H9 (cell line): Measurements from ENCODE around the gene TMEM134. TPM values are rescaled to one million over a fixed set of nuclear protein-coding genes. Genes with fewer than 3 reads are reported as not detected.

ENCODE experiments used
- DNase-seq: peaks from one replicate; pipeline ENCODE4 v3.0.0-alpha.2; 2017
- H2AFZ ChIP-seq: one replicate; pipeline ENCODE4 v1.6.1; 2013; ENCODE audit warnings: mild to moderate bottlenecking, low read length, control low read depth, moderate library complexity
- H2AK5ac ChIP-seq: 2 replicates; pipeline ENCODE4 v1.6.1; 2013; ENCODE audit warnings: low read length, control low read depth, mixed read lengths; ENCODE audit not compliant: insufficient read length
- H2BK120ac ChIP-seq: one replicate; pipeline ENCODE4 v1.6.1; 2013; ENCODE audit warnings: low read depth, mild to moderate bottlenecking, low read length, control low read depth, inconsistent platforms; ENCODE audit not compliant: poor library complexity, severe bottlenecking
- H2BK12ac ChIP-seq: 2 replicates; pipeline ENCODE4 v1.6.1; 2013; ENCODE audit warnings: low read length, control low read depth, mixed read lengths, low read depth; ENCODE audit not compliant: insufficient read length
- H2BK15ac ChIP-seq: 2 replicates; pipeline ENCODE4 v1.6.1; 2013; ENCODE audit warnings: low read depth, low read length, control low read depth
- H2BK20ac ChIP-seq: one replicate; pipeline ENCODE4 v1.6.1; 2013; ENCODE audit warnings: low read depth, mild to moderate bottlenecking, low read length, control low read depth, inconsistent platforms; ENCODE audit not compliant: poor library complexity, severe bottlenecking
- H2BK5ac ChIP-seq: 2 replicates; pipeline ENCODE4 v1.6.1; 2013; ENCODE audit warnings: low read length, control low read depth, mixed read lengths; ENCODE audit not compliant: insufficient read length
- H3K14ac ChIP-seq: 2 replicates; pipeline ENCODE4 v1.6.1; 2013; ENCODE audit warnings: low read length, control low read depth; ENCODE audit not compliant: insufficient read depth
- H3K18ac ChIP-seq: 2 replicates; pipeline ENCODE4 v1.6.1; 2013; ENCODE audit warnings: low read depth, mild to moderate bottlenecking, mixed read lengths, low read length, control low read depth; ENCODE audit not compliant: insufficient read length
- H3K23ac ChIP-seq: 2 replicates; pipeline ENCODE4 v1.6.1; 2013; ENCODE audit warnings: low read length, control low read depth, mixed read lengths, low read depth; ENCODE audit not compliant: insufficient read length
- H3K23me2 ChIP-seq: 2 replicates; pipeline ENCODE4 v1.6.1; 2013; ENCODE audit warnings: low read depth, mild to moderate bottlenecking, mixed read lengths, low read length, control low read depth; ENCODE audit not compliant: insufficient read length, poor library complexity, severe bottlenecking
- H3K27ac ChIP-seq: 2 replicates; pipeline ENCODE4 v1.5.1; 2013; ENCODE audit warnings: low read length, control low read depth, mixed read lengths, low read depth; ENCODE audit not compliant: insufficient read length
- H3K27me3 ChIP-seq: 2 replicates; pipeline ENCODE4 v1.6.1; 2013; ENCODE audit warnings: low read length, control low read depth, inconsistent platforms; ENCODE audit not compliant: insufficient read depth
- H3K4ac ChIP-seq: 2 replicates; pipeline ENCODE4 v1.6.1; 2013; ENCODE audit warnings: low read depth, mild to moderate bottlenecking, control low read depth, inconsistent platforms, low read length, moderate library complexity
- H3K4me1 ChIP-seq: 2 replicates; pipeline ENCODE4 v1.6.1; 2013; ENCODE audit warnings: low read length, control low read depth, inconsistent platforms; ENCODE audit not compliant: insufficient read depth
- H3K4me2 ChIP-seq: 2 replicates; pipeline ENCODE4 v1.6.1; 2013; ENCODE audit warnings: low read length, control low read depth, mixed read lengths; ENCODE audit not compliant: insufficient read length, insufficient read depth
- H3K56ac ChIP-seq: 2 replicates; pipeline ENCODE4 v1.6.1; 2013; ENCODE audit warnings: low read depth, mild to moderate bottlenecking, mixed read lengths, low read length, control low read depth; ENCODE audit not compliant: insufficient read length
- H3K79me1 ChIP-seq: 2 replicates; pipeline ENCODE4 v1.6.1; 2013; ENCODE audit warnings: low read depth, mild to moderate bottlenecking, moderate library complexity, low read length, control low read depth, inconsistent platforms; ENCODE audit not compliant: insufficient read depth, poor library complexity, severe bottlenecking
- H3K79me2 ChIP-seq: 2 replicates; pipeline ENCODE4 v1.6.1; 2013; ENCODE audit warnings: low read length, control low read depth, inconsistent platforms; ENCODE audit not compliant: insufficient read depth
- H3K9ac ChIP-seq: 2 replicates; pipeline ENCODE4 v1.6.1; 2013; ENCODE audit warnings: low read length, control low read depth, mixed read lengths; ENCODE audit not compliant: insufficient read length; ENCODE audit errors: extremely low read depth
- H3K9me3 ChIP-seq: one replicate; pipeline ENCODE4 v1.6.1; 2013; ENCODE audit warnings: low read depth, low read length, inconsistent platforms; ENCODE audit not compliant: control insufficient read depth
- H3T11ph ChIP-seq: one replicate; pipeline ENCODE4 v1.6.1; 2013; ENCODE audit warnings: mild to moderate bottlenecking, low read length, control low read depth, inconsistent platforms
- H4K20me1 ChIP-seq: one replicate; pipeline ENCODE4 v1.6.1; 2013; ENCODE audit not compliant: control insufficient read depth, insufficient read length, insufficient read depth
- H4K5ac ChIP-seq: 2 replicates; pipeline ENCODE4 v1.6.1; 2013; ENCODE audit warnings: low read depth, mild to moderate bottlenecking, mixed read lengths, low read length, control low read depth; ENCODE audit not compliant: insufficient read length
- H4K8ac ChIP-seq: replicated peaks from 2 replicates; pipeline ENCODE4 v1.6.1; 2013; ENCODE audit warnings: low read length, control low read depth, mixed read lengths, low read depth; ENCODE audit not compliant: insufficient read length
- H4K91ac ChIP-seq: 2 replicates; pipeline ENCODE4 v1.6.1; 2013; ENCODE audit warnings: low read depth, mild to moderate bottlenecking, moderate library complexity, mixed read lengths, low read length, control low read depth; ENCODE audit not compliant: insufficient read length
- H3K27ac Mint-ChIP-seq, 3 experiments: 2 replicates in 2 of 3; 3 replicates in 1 of 3; pipeline ENCODE4 v1.8.0; 2020 to 2021; ENCODE audit warnings: mixed read lengths in 3 of 3, mild to moderate bottlenecking in 1 of 3, moderate library complexity in 1 of 3
- H3K27me3 Mint-ChIP-seq: 2 replicates; pipeline ENCODE4 v1.8.0; 2021; ENCODE audit warnings: low read depth, mild to moderate bottlenecking, moderate library complexity, mixed read lengths
- H3K36me3 Mint-ChIP-seq, 3 experiments: 2 replicates in 2 of 3; 3 replicates in 1 of 3; pipeline ENCODE4 v1.8.0; 2020 to 2021; ENCODE audit warnings: low read depth in 3 of 3, mixed read lengths in 3 of 3; ENCODE audit not compliant: insufficient read depth in 1 of 3
- H3K4me1 Mint-ChIP-seq, 2 experiments: 2 replicates each; pipeline ENCODE4 v1.8.0; 2020; ENCODE audit warnings: mixed read lengths in 2 of 2
- H3K4me3 Mint-ChIP-seq, 2 experiments: 2 replicates in 1 of 2; 3 replicates in 1 of 2; pipeline ENCODE4 v1.8.0; 2020 to 2021; ENCODE audit warnings: mild to moderate bottlenecking in 2 of 2, mixed read lengths in 2 of 2, moderate library complexity in 1 of 2
- H3K9me3 Mint-ChIP-seq, 2 experiments: 2 replicates in 1 of 2; 3 replicates in 1 of 2; pipeline ENCODE4 v1.8.0; 2020; ENCODE audit warnings: mild to moderate bottlenecking in 2 of 2, mixed read lengths in 2 of 2, moderate library complexity in 1 of 2
- WGBS: extraction: QIAGEN DNeasy Blood & Tissue Kit; methylation state at CpG from one replicate; pipeline ENCODE4 v1.1.7; 2013; ENCODE audit warnings: missing lambda C conversion rate, low lambda C conversion rate, mixed read lengths; ENCODE audit not compliant: insufficient read length; ENCODE audit errors: extremely low coverage; 5-methylcytosine and 5-hydroxymethylcytosine counted together
- total RNA-seq: library from RNA; stranded (reverse); gene quantifications from 2 replicates; pipeline ENCODE4 v1.2.1, GENCODE V29; 2021
- TF ChIP-seq, protein P1 (sequence below): fragments of 200-600 bp; sonication (generic); conservative IDR thresholded peaks from 3 replicates; pipeline ENCODE4 v1.8.0; 2021; ENCODE audit warnings: antibody characterized with exemption, mild to moderate bottlenecking

The TMEM134 gene
- total RNA-seq, 1 experiment from 2014 or later: 53.6 TPM

GRCh38 chr11:67450796-67451657, 18.0 kb downstream of the TMEM134 start:
- Histone ChIP-seq H3K9me3 (no peaks in the 10 kb centered on the region), H4K20me1 (no peaks in the 10 kb centered on the region), H3K23me2 (peaks cover 3% of the 10 kb centered on the region), H4K8ac (no peak overlapping the region), H3K4me2 (no peak overlapping the region), H3K4me1 (no peaks in the 10 kb centered on the region), H4K91ac (peak overlapping the region; percentile 63), H4K5ac (no peak overlapping the region), H3K56ac (no peak overlapping the region), H2BK12ac (no peak overlapping the region), H3K9ac (no peak overlapping the region), H3K18ac (no peak overlapping the region), H3K23ac (no peak overlapping the region), H2BK5ac (no peak overlapping the region), H3K14ac (no peak overlapping the region; the same call in 1 of the 2 replicates), H2AK5ac (no peak overlapping the region), H2BK120ac (no peak overlapping the region), H3K4ac (no peak overlapping the region), H2AFZ (no peak overlapping the region), H3K27ac (no peak overlapping the region), H2BK20ac (no peak overlapping the region), H3K79me2 (no peaks in the 10 kb centered on the region), H3K79me1 (no peaks in the 10 kb centered on the region), H3T11ph (no peak overlapping the region), H3K27me3 (no peaks in the 10 kb centered on the region), H2BK15ac (no peak overlapping the region; the same call in 1 of the 2 replicates)
- H3K36me3 Mint-ChIP-seq: no peaks in the 10 kb centered on the region; a peak in 1 of 7 replicates
- H3K9me3 Mint-ChIP-seq: no peaks in the 10 kb centered on the region; a peak in 1 of 5 replicates
- WGBS: no CpG with 5 or more reads among the region's 25 CpGs
- H3K27ac Mint-ChIP-seq: peak overlapping the region in 1 of 3 experiments; percentile 68; a peak in 2 of 7 replicates
- DNase-seq: no peak
- 0 out of 4 replicates have a peak, but pooled peaks cover 2 to 4% of the 10 kb centered on the region in 2 experiments for H3K4me1 Mint-ChIP-seq
- H3K4me3 Mint-ChIP-seq: peak overlapping the region in 1 of 2 experiments; percentile 45; a peak in 1 of 5 replicates
- TF ChIP-seq, protein P1, sequence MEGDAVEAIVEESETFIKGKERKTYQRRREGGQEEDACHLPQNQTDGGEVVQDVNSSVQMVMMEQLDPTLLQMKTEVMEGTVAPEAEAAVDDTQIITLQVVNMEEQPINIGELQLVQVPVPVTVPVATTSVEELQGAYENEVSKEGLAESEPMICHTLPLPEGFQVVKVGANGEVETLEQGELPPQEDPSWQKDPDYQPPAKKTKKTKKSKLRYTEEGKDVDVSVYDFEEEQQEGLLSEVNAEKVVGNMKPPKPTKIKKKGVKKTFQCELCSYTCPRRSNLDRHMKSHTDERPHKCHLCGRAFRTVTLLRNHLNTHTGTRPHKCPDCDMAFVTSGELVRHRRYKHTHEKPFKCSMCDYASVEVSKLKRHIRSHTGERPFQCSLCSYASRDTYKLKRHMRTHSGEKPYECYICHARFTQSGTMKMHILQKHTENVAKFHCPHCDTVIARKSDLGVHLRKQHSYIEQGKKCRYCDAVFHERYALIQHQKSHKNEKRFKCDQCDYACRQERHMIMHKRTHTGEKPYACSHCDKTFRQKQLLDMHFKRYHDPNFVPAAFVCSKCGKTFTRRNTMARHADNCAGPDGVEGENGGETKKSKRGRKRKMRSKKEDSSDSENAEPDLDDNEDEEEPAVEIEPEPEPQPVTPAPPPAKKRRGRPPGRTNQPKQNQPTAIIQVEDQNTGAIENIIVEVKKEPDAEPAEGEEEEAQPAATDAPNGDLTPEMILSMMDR: no peak
- peaks cover 13% of the 10 kb centered on the region for H3K27me3 Mint-ChIP-seq
